Liver (tissue), 3 donors: ENCODE measurements around the gene HIC2.
"Not testable (repeated sequence)": the region's sequence is repeated elsewhere in the genome, so short reads cannot be mapped to it uniquely, and the experiment has no call there.

Experiments
- ATF3 ChIP-seq: IDR thresholded peaks from 2 replicates; pipeline ENCODE4 v1.6.1; 2016; ENCODE audit warnings: antibody characterized with exemption
- CTCF ChIP-seq: fragments of 150-350 bp; IDR thresholded peaks from 2 replicates; pipeline ENCODE4 v1.5.1; 2017; ENCODE audit warnings: improper control_type of control experiment, low read depth, low read length; ENCODE audit not compliant: missing input control
- MAX ChIP-seq: IDR thresholded peaks from 2 replicates; pipeline ENCODE4 v1.6.1; 2016; ENCODE audit warnings: antibody characterized with exemption
- RAD21 ChIP-seq, 2 donors: IDR thresholded peaks; 2 replicates each; pipeline ENCODE4 v1.6.1; 2016; ENCODE audit warnings: antibody characterized with exemption in 2 of 2, mild to moderate bottlenecking in 2 of 2
- REST ChIP-seq: IDR thresholded peaks from 2 replicates; pipeline ENCODE4 v1.6.1; 2016; ENCODE audit warnings: antibody characterized with exemption, mild to moderate bottlenecking
- RXRA ChIP-seq, 2 donors: IDR thresholded peaks; 2 replicates each; pipeline ENCODE4 v1.6.1; 2017 to 2018; ENCODE audit warnings: antibody characterized with exemption in 2 of 2, mild to moderate bottlenecking in 1 of 2
- SP1 ChIP-seq: IDR thresholded peaks from 2 replicates; pipeline ENCODE4 v1.6.1; 2018; ENCODE audit warnings: antibody characterized with exemption, mild to moderate bottlenecking
- TAF1 ChIP-seq: conservative IDR thresholded peaks from 2 replicates; pipeline ENCODE4 v1.6.1; 2016; ENCODE audit warnings: antibody characterized with exemption, mild to moderate bottlenecking
- donor health status: healthy.
- donor health status: healthy.

GRCh38 chr22:21435998-21436810 is 19.0 kb downstream of the HIC2 start:
- not testable (repeated sequence) for TF ChIP-seq ATF3; CTCF; RXRA (IDR thresholded peaks at IDR 0.05); TAF1; MAX; SP1; RAD21 (IDR thresholded peaks at IDR 0.05); REST
